ENCODE results near the gene SPIB.

DNA sequence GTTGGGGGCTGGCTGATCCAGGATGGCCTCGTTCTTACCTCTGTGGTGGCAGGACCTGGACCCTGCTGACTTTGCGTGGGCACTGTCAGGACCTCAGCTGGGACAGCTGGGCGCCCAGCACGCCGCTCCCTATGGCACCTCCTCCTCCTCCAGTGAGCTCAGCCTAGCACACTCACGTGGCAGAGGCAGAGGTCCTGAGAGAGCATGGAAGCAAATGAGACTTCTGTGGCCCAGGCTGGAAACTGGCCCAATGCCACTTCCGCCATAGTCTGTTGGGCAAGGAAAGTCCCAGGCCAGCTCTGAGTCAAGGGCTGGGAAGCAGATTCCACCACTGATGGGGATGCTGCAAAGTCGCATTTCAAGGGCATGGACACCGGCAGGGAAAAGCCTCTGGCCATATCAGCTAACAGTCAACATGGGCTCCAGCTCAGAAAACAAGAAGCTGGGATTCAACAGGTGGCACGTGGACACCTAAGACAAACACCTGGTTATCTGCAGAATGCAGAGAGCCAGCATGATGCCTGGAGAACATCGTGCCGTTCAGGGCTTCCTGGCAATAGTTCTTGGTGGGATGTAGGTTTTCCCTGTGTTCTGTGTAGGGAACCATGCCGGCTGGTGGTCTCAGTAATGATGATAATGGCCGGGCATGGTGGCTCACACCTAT, 30.6 kb downstream of the SPIB start:
- TF ChIP-seq CTCF (conservative IDR thresholded peaks at IDR 0.05; ENCODE audit: low read length) (no peak), EZH2phosphoT487 (IDR thresholded peaks at IDR 0.05; ENCODE audit: borderline replicate concordance) (no peak)

All from Loucy (cell line).